NK-92 (cell line): ENCODE measurements around the gene GPM6B.
"Not testable (repeated sequence)": the region's sequence is repeated elsewhere in the genome, so short reads cannot be mapped to it uniquely, and the experiment has no call there.

ENCODE experiments used
- DNase-seq: peaks from one replicate; lab custom pipeline; 2025; ENCODE audit not compliant: unreplicated experiment; lab: John Stamatoyannopoulos, UW

The GPM6B gene

GRCh38 chrX:13732246-13733067 is 84.4 kb downstream of the GPM6B start:
- DNase-seq: no peak

DNA sequence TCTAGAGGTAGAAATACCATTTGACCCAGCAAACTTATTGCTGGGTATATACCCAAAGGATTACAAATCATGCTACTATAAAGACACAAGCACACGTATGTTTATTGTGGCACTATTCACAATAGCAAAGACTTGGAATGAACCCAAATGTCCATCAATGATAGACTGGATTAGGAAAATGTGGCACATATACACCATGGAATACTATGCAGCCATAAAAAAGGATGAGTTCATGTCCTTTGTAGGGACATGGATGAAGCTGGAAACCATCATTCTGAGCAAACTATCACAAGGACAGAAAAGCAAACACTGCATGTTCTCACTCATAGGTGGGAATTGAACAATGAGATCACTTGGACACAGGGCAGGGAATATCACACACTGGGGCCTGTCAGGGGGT is 86.4 kb downstream of the GPM6B start:
- not testable (repeated sequence) for DNase-seq

DNA sequence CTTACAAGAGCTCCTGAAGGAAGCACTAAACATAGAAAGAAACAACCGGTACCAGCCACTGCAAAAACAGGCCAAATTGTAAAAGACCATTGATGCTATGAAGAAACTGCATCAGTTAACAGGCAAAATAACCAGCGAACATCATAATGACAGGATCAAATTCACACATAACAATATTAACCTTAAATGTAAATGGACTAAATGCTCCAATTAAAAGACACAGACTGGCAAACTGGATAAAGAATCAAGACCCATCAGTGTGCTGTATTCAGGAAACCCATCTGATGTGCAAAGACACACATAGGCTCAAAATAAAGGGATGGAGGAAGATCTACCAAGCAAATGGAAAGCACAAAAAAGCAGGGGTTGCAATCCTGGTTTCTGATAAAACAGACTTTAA is 90.3 kb downstream of the GPM6B start:
- DNase-seq: not testable (repeated sequence)

GRCh38 chrX:13724878-13725277 is 92.0 kb downstream of the GPM6B start:
- not testable (repeated sequence) for DNase-seq

DNA sequence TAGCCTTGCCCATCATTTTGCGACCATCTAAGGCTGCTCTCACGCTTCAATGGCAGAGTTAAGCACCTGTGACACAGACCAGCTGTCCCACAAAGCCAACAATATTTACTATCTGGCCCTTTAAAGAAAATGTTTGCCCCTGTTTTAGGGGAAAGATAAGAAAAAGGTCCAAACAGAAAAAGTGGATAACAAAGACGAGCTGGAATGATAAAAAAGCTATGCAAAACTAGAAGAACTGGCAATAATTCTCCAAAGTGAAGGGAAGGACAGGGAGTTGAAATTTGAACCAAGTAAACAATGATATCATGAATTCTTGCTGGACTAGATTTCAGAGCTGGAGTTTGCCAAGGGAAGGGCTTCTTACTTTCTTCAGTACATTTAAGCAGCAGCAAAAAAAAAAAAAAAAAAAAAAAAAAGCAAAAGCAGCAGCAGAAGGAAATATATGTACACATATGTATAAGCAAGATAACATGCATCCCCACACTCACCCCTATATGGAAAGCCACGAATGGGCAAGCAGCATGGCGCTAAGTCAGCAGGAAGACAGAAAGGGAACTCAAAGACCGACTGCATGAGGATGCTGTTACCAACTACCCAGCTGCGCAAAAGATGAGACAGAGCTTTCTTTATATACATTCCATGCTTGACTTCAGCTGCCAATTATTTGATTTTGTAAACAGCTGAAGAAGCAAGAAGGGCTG is 94.9 kb downstream of the GPM6B start:
- no peak for DNase-seq

- no peak for DNase-seq
Measured at GRCh38 chrX:13721371-13721770, 95.5 kb downstream of the GPM6B start.
